Left lobe of liver (tissue), 2 donors: ENCODE data around the gene EPS15. TPM values are rescaled to one million over a fixed set of nuclear protein-coding genes. Genes with fewer than 3 reads are reported as not detected.
"Not testable (repeated sequence)": the region's sequence is repeated elsewhere in the genome, so short reads cannot be mapped to it uniquely, and the experiment has no call there.

Source experiments
- ATAC-seq: fragments of 200-7000 bp; cut with Tn5 transposase; one replicate; pipeline ENCODE4 v1.9.1; 2020; ENCODE audit warnings: mild to moderate bottlenecking, moderate library complexity
- DNase-seq: peaks from one replicate; pipeline ENCODE4 v3.0.0-alpha.2; 2020; ENCODE audit warnings: low spot score
- total RNA-seq: library from RNA; stranded (reverse); gene quantifications from one replicate; pipeline ENCODE4 v1.2.1, GENCODE V29; 2021
- donor health status: DM: no; HTN: no; CAD: no; lungs with moderate emphysema.
- donor health status: DM: no; HTN: yes; CAD: no.

The EPS15 gene
- total RNA-seq, 1 donor from 2014 or later = 26.1 TPM

GRCh38 chr1:51325011-51325385 lies 194.1 kb downstream of the EPS15 start:
- not testable (repeated sequence) for ATAC-seq, DNase-seq

DNA sequence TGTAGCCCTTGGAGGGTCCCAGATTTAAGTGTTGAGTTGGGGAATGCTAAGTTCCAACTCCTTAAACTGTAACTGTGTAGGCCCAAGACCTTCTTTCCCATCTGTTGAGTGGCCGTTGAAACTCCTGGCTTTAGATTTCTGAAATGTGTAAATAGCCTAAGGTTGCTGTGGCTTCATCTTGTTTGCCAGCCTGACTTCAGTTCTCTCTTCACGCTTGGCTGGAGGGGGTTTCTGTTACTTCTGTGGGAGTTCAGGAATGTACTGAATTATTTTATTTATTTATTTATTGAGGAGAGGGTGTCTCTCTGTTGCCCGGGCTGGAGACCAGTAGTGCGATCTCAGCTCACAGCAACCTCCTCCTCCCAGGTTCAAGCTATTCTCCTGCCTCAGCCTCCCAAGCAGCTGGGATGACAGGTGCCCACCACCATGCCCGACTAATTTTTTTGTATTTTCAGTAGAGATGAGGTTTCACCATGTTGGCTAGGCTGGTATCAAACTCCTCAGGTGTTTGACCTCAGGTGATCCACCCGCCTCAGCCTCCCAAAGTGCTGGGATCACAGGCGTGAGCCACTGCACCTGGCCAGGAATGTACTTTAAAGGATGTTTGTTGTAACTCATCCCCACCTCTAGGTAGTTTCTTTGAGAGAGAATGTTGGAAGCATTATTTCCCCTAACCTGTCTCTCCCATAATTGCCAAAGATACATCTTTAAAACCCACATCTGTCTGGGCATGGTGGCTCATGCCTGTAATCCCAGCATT lies 194.6 kb downstream of the EPS15 start:
- ATAC-seq (no peak), DNase-seq (no peak)

DNA sequence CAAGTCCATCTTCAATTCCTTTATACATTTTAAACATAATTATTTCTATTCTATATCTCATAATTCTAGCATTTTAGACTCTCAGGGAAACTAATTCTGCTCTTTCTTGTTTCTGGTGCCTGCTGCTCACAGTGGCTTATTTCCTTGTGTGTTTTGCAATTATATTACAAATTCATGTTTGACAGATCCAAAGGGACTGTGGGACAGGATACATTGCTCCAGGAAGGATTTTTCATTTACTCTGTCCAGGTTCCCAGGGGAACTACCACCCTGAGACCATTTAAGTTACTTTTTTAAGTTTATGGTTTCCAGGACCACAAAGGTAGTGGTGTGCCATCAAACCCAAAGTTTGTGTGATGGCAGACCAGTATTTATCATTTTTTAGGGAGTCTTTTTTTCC lies 195.3 kb downstream of the EPS15 start:
- DNase-seq (no peak), ATAC-seq (no peak)

DNA sequence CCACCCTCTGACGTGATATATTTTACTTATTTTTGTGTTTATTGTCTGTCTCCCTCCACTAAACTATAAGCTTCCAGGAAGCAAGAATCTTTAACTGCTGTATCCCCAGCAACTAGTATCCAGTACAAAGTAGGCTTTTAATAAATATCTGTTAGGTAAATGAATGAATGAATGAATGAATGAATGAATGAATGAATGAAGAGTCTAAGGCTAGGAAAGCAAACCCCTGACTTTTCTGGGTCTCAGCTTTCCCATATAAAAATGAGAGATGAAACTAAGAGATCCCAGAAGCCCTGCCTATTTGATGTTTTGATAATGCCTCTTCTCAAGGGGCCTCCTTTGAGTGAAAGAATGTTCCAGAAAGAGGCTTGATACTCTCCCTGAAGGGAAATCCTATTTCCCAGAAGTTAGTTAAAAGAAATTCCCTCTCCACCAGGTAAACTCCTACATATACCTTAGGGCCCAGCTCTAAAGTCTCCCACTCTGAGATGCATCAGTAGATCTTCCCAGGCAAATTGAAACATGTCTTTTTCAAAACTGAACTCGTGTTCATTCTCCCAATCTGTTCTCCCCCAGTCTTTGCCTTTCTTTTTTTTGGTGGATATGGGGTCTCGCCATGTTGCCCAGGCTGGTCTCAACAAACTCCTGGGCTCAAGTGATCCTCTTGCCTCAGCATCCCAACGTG lies 196.5 kb downstream of the EPS15 start:
- ATAC-seq (no peak), DNase-seq (no peak)

DNA sequence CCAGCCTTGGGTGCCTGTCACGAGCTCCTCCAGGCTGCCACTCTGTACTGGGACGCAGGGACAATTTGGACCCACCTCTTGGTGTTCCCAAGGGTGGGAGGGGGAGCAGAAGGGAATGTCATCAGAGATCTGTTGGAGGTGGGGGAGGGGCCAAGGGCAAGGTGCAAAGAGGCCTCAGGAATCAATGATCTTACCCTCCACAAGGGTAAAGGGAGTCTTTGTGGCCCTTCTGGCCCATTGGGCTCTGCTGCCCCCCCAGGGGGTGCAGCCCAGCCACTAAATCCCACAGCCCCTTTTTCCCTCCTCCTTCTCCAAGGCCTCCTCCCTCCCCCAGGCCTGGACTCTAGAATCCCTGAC lies 197.2 kb downstream of the EPS15 start:
- DNase-seq (no peak), ATAC-seq (no peak)

DNA sequence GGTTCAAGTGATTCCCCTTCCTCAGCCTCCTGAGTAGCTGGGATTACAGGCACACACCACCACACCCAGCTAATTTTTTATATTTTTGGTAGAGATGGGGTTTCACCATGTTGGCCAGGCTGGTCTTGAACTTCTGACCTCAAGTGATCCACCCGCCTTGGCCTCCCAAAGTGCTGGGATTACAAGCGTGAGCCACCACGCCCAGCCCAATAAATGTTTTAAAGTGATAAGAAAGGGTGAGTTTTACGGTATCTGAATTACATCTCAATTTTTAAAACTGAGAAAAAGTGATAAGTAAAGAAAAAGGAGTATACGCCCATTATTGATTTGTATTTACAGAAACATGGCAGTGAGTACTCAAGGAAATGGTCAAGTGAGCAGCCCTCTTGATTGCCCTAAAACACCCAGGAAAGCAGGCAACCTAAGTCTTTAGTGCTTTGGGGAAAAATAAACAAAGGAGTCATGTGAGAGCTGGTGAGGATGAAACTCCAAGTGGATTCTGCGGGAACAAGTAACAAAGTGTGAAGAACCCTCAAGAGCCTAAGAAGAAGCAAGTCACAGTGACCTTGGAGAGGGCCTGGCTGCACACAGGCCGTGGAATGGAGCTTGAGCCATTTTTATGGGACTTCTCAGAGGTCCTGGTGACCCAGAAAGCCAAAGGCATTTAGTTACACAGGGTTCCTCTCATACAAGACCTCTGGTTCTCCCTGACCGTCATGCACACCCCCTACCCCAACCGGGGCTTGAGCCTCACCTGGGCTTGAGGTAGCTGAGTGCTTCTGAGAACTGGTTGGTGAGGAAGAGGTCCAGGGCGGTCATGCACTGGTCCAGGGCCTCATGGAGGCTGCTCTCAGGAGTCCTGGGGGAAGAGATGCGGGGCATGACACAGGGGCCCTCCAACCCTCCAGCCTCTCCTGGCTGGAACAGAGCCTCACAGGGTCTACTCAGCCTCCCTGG lies 197.8 kb downstream of the EPS15 start:
- no peak for ATAC-seq
- DNase-seq = no peak

GRCh38 chr1:51317798-51318197 lies 201.3 kb downstream of the EPS15 start:
- DNase-seq (no peak), ATAC-seq (no peak)

GRCh38 chr1:51316846-51317120 lies 202.3 kb downstream of the EPS15 start:
- ATAC-seq (no peak), DNase-seq (no peak)

- ATAC-seq (peak; percentile 14), DNase-seq (no peak)
These were observed 202.8 kb downstream of the EPS15 start for GRCh38 chr1:51316113-51316845.

DNA sequence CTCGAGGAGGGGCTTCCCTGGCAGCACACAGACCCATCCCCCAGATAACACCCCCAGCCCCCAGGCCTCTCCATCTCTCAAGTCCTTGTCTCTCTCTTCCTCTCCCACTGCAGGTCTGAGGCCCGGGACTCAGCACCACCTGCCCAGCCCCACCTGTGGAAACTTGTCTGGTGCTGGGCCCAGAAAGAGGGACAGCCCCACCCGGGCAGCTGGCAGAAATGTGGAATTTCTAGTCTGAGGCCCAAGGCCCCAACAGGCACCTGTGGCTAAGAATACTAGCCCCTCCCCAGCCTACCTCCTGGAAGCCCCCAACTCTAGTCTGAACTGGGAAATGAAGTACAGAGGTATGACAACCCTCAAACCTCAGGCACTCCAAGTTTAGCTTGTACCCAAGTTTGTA lies 204.1 kb downstream of the EPS15 start:
- ATAC-seq (no peak), DNase-seq (no peak)

DNA sequence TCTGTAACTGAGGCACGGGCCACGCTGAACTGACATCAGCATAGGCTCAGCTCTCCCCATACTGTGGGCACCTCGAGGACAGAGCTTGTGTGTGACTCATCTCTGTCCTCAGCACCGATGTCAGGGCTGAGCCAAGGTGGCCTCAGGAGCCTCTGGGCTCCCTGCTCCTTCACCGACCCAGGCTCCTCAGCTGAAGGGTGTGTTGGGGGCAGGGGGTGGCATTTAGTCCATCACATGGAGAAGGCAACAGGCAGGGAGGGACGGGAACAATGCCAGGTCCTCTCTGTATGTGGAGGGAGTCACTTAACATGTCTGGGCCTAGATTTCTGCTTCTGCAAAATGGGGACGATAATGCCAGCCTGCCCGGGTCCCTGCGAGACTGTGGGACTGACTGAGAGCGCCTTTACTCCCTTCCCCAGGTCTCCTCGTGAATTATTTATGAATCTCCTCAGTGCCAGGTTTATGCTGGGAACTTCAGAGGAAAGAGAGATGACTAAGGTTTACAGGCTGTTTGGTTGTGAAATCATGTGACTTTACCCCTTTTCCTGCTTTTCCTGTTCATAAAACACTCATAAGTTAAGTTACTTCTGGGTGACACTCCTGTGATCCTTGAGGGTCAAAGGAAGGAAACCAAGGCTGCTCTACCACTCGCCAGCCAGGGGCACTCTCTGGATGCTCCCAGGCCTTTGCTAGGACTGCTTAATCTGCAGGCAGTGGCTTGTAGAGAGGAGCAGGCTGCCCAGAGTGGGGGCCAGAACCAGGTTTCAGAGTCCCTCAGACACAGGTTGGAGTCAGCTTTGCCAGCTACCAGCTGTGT lies 204.9 kb downstream of the EPS15 start:
- DNase-seq (peak; percentile 45), ATAC-seq (peak; percentile 74)

- peak; percentile 47 for ATAC-seq
- no peak for DNase-seq
These were observed 205.7 kb downstream of the EPS15 start for GRCh38 chr1:51313268-51313852.

- no peak for DNase-seq
- no peak for ATAC-seq
These were observed 206.3 kb downstream of the EPS15 start for GRCh38 chr1:51312718-51313117.

GRCh38 chr1:51311826-51312225 lies 207.2 kb downstream of the EPS15 start:
- DNase-seq (no peak), ATAC-seq (no peak)

GRCh38 chr1:51310871-51311613 lies 208.0 kb downstream of the EPS15 start:
- ATAC-seq = no peak

DNA sequence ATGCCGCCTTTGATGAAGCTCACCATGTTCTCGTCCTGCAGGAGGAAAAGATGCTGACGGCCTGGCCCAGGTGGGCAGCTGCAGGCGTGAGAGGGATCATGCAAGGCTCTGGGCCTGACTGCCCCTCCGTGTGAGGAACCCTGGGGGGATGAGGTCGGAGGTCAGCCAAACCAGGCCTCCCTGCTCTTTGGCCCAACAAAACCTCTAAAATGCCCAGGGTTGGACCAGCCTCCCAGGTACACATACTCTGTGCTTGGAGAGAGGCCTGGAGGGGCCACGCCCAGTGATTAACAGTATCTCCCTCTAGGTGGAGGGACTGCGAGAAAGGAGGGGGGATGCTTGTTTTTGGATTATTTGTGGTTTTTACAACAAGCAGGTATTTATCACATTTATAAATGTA lies 209.8 kb downstream of the EPS15 start:
- no peak for ATAC-seq
- DNase-seq = no peak

More at GRCh38 chr1:51310871-51311613, 208.0 kb downstream of the EPS15 start:
- DNase-seq = no peak

- DNase-seq (no peak), ATAC-seq (no peak)
These were observed 210.4 kb downstream of the EPS15 start for GRCh38 chr1:51308636-51309035.

GRCh38 chr1:51306950-51307349 lies 212.1 kb downstream of the EPS15 start:
- no peak for ATAC-seq
- no peak for DNase-seq

DNA sequence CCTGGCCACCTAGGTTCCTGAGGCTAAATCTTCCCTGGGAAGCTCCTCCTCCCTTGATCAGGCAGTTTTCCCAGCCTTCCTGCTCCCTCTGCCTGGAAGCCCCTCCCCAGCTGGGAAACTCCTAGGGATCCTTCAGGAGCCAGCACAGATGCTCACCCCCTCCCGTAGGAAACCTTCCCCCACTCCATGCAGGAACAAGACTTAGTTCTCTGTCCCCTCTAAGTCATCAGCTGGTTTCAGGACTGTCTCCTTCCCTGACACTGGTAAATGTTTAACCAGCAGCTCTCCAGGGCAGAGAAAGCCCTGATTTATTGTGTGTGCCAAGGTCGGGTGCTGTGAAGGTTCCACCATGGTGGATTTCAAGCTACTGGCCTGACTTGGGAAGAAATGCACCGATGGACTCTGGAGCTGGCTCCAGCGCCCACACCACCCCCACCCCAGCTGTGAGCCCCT lies 213.7 kb downstream of the EPS15 start:
- DNase-seq (peak; percentile 51), ATAC-seq (peak; percentile 89)
